Measurements from ENCODE around the gene TUBB.
A peak's percentile ranks its signal among the peaks of the same experiment; 100 is the strongest.
"Not testable (repeated sequence)": the region's sequence is repeated elsewhere in the genome, so short reads cannot be mapped to it uniquely, and the experiment has no call there.

TUBB gene

GRCh38 chr6:30743099-30744053 lies 23.2 kb downstream of the TUBB start:
- Mint-ChIP-seq H3K27ac (peak overlapping the region; percentile 94 to 96), H3K36me3 (ENCODE audit: insufficient read depth) (peaks cover 42% of the 10 kb centered on the region), H3K27me3 (no peaks in the 10 kb centered on the region), H3K4me3 (peak overlapping the region; percentile 90 to 97), H3K4me1 (ENCODE audit: low read depth in 2 of 2) (peaks cover 38 to 45% of the 10 kb centered on the region in 2 donors), H3K9me3 (no peaks in the 10 kb centered on the region)
- ATAC-seq (replicated peaks) (peak; percentile 20), DNase-seq (peak in 1 of 3 experiments; percentile 37)

GRCh38 chr6:30744054-30744805 lies 24.1 kb downstream of the TUBB start, which contains the start of gene IER3:
Gene IER3, minus strand, starts transcription at chr6:30744547. Its CDS starts 29 bp downstream, at chr6:30744518.
- Mint-ChIP-seq H3K9me3 (no peaks in the 10 kb centered on the region), H3K4me1 (ENCODE audit: low read depth in 2 of 2) (peaks cover 38 to 40% of the 10 kb centered on the region in 2 donors), H3K27ac (peak within 1 kb of the TSS; percentile 94 to 96), H3K27me3 (no peaks in the 10 kb centered on the region), H3K4me3 (peak within 1 kb of the TSS; percentile 90 to 97), H3K36me3 (ENCODE audit: insufficient read depth) (peaks cover 38% of the 10 kb centered on the region)
- ATAC-seq (replicated peaks) (peak; percentile 52), DNase-seq (peak; percentile 51 to 66 (median 51))

GRCh38 chr6:30747300-30747687 lies 27.1 kb downstream of the TUBB start:
- H3K36me3 Mint-ChIP-seq (ENCODE audit: insufficient read depth), result peaks cover 23% of the 10 kb centered on the region
- no peak overlapping the region for H3K4me3 Mint-ChIP-seq
- no peak overlapping the region for H3K27ac Mint-ChIP-seq
- peaks cover 18 to 21% of the 10 kb centered on the region in 2 donors for H3K4me1 Mint-ChIP-seq (ENCODE audit: low read depth in 2 of 2)
- DNase-seq, result no peak
- ATAC-seq (replicated peaks), result no peak
- no peaks in the 10 kb centered on the region for H3K27me3 Mint-ChIP-seq
- H3K9me3 Mint-ChIP-seq, result no peaks in the 10 kb centered on the region

- Mint-ChIP-seq H3K4me1 (ENCODE audit: low read depth in 2 of 2) (peaks cover 14 to 18% of the 10 kb centered on the region in 2 donors), H3K27ac (peak overlapping the region in 1 of 2 donors; percentile 2), H3K4me3 (no peak overlapping the region), H3K9me3 (no peaks in the 10 kb centered on the region), H3K27me3 (no peaks in the 10 kb centered on the region), H3K36me3 (ENCODE audit: insufficient read depth) (peaks cover 16% of the 10 kb centered on the region)
- DNase-seq (no peak), ATAC-seq (replicated peaks) (no peak)
Measured at GRCh38 chr6:30747902-30748769, 28.0 kb downstream of the TUBB start.

DNA sequence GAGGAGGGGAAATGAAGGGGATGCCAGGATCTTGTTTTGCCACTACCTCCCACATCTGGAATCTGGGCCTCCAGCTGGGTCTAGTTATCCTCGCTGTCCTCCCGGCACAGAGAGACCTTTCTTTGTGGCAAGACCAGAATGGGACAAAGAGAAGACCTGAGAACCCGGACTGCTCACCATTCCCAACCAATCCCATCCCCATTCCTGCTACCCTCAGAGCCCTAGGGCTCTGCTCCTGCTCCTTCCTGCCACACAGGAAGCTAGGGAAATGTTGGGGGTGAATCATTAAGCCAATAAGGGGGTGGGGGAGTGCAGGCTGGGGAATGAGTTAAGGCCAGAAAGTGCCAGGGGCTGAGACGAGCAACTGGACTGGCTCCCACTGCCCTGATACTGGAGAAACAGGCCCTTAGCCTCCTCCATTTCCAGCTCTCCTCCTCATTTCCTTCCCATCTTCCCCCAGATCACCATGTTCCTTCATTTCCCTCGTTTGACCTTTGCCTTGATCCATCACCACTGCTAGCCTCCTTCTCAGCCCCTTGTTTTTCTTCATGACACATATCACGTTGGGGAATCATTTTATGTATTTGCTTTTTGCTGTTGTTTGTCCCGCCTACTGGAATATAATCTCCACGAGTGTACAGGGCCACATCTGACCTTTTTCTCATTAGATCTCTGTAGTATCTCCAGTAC lies 28.8 kb downstream of the TUBB start:
- Mint-ChIP-seq H3K9me3 (no peaks in the 10 kb centered on the region), H3K27me3 (no peaks in the 10 kb centered on the region), H3K4me3 (no peak overlapping the region), H3K27ac (no peak overlapping the region), H3K36me3 (ENCODE audit: insufficient read depth) (peaks cover 8% of the 10 kb centered on the region), H3K4me1 (ENCODE audit: low read depth in 2 of 2) (peaks cover 6 to 9% of the 10 kb centered on the region in 2 donors)
- ATAC-seq (replicated peaks) (no peak), DNase-seq (no peak)

DNA sequence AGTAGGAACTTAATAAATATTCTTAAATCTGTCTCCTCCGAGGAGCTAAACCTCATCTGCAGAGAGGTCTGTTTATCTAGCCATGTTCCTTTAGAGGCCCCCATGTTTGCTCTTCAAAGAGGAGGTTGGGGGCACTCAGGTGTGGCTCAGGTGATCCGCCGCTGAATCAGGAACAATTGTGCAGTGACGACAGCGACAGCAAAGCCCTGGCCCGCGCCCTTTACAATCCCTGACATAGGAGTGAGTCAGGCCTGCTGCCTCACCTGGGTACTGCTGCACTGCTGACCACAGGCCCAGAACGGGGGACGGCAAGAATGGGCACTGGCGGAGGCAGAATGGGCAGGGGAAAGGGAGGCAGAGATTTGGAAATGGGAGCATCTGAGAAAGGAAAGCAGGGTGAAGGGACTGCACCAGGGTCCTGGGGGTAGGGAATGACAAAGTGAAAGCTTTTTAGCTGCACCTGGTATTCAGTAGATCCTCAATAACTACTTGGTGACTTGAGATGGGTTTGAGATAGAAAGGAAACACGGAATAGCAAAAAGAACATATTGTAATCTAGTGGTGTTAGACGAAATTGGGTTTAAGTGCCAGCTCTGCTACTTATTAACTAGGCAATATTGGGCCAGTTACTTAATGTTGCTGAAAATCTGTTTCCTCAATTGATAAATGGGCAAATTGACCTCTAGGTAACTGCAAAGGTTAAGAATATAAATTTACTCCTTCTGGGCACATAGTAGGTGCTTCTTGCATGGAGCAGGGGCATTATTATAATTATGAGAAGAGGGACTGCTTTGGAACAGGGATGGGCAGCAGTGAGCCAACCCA lies 29.6 kb downstream of the TUBB start:
- no peaks in the 10 kb centered on the region for H3K27me3 Mint-ChIP-seq
- no peak for DNase-seq
- H3K36me3 Mint-ChIP-seq (ENCODE audit: insufficient read depth), result peaks cover 4% of the 10 kb centered on the region
- peaks cover 3 to 6% of the 10 kb centered on the region in 2 donors for H3K4me1 Mint-ChIP-seq (ENCODE audit: low read depth in 2 of 2)
- no peak for ATAC-seq (replicated peaks)
- H3K9me3 Mint-ChIP-seq, result no peaks in the 10 kb centered on the region
- no peak overlapping the region for H3K4me3 Mint-ChIP-seq
- H3K27ac Mint-ChIP-seq, result no peak overlapping the region

- Mint-ChIP-seq H3K9me3 (no peaks in the 10 kb centered on the region), H3K36me3 (ENCODE audit: insufficient read depth) (no peaks in the 10 kb centered on the region), H3K4me3 (no peak overlapping the region), H3K27ac (no peak overlapping the region), H3K4me1 (ENCODE audit: low read depth in 2 of 2) (peaks cover 0 to 1% of the 10 kb centered on the region in 2 donors), H3K27me3 (no peaks in the 10 kb centered on the region)
- no peak for DNase-seq
- ATAC-seq (replicated peaks), result no peak
Measured at GRCh38 chr6:30750379-30750668, 30.2 kb downstream of the TUBB start.

DNA sequence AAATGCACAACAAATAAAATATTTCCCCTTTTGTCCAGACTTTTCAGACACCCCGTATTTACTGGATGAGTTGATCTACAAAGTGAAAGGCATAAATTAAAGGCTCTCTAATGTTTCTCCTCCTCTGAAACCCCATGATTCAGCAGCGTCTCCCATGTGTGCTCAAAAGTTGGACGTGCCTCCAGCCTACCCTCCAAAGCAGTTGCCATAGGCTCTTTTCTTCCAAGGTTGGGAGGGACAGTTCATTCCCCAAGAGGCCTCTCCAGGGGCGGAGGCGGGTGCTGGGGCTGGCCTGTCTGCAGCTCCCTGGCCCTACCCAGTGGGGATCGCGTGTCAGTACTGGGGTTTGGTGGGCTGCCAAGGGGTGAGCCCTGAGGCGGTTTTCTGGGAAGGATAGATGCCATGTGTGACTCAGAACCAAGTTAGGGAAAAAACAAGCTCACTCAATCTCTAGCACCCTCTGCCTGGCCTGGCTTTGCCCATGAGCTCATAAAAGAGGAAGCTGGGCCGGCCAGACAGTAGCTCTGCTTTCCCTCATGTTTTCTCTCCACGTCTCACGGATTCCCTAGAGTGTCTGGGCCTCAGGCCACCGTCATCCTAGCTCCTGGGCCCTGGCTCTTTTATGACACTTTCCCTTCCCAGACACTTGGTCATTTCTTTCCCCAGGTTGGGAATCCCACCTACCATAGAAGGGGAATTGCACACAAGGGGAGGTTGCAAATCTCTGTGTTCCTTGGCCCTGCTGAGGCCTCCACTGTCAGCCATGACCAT lies 32.2 kb downstream of the TUBB start:
- H3K27ac Mint-ChIP-seq, result no peak overlapping the region
- no peaks in the 10 kb centered on the region for H3K36me3 Mint-ChIP-seq (ENCODE audit: insufficient read depth)
- H3K9me3 Mint-ChIP-seq, result no peaks in the 10 kb centered on the region
- peaks cover 0 to under 1% of the 10 kb centered on the region in 2 donors for H3K4me1 Mint-ChIP-seq (ENCODE audit: low read depth in 2 of 2)
- no peak for ATAC-seq (replicated peaks)
- H3K4me3 Mint-ChIP-seq, result no peak overlapping the region
- no peak for DNase-seq
- H3K27me3 Mint-ChIP-seq, result peaks cover 0 to 8% of the 10 kb centered on the region in 2 donors

GRCh38 chr6:30754631-30755030 lies 34.5 kb downstream of the TUBB start:
- Mint-ChIP-seq H3K4me3 (no peak overlapping the region), H3K27ac (no peak overlapping the region), H3K36me3 (ENCODE audit: insufficient read depth) (no peaks in the 10 kb centered on the region), H3K27me3 (peaks cover 0 to 8% of the 10 kb centered on the region in 2 donors), H3K9me3 (no peaks in the 10 kb centered on the region), H3K4me1 (ENCODE audit: low read depth in 2 of 2) (peaks cover 0 to 3% of the 10 kb centered on the region in 2 donors)
- DNase-seq (no peak), ATAC-seq (replicated peaks) (no peak)

- DNase-seq; ATAC-seq (replicated peaks); H3K27me3 Mint-ChIP-seq; H3K36me3 Mint-ChIP-seq (ENCODE audit: insufficient read depth); H3K4me1 Mint-ChIP-seq (ENCODE audit: low read depth in 2 of 2); H3K9me3 Mint-ChIP-seq; H3K27ac Mint-ChIP-seq; H3K4me3 Mint-ChIP-seq: not testable (repeated sequence)
Measured at GRCh38 chr6:30756405-30757003, 36.4 kb downstream of the TUBB start.

GRCh38 chr6:30757261-30757904 lies 37.2 kb downstream of the TUBB start:
- peaks cover 0 to 8% of the 10 kb centered on the region in 2 donors for H3K27me3 Mint-ChIP-seq
- no peak overlapping the region for H3K4me3 Mint-ChIP-seq
- DNase-seq (no peak), ATAC-seq (replicated peaks) (no peak)
- H3K27ac Mint-ChIP-seq, result peak overlapping the region in 1 of 2 donors; percentile 30
- H3K9me3 Mint-ChIP-seq, result no peaks in the 10 kb centered on the region
- peaks cover 0 to 3% of the 10 kb centered on the region in 2 donors for H3K4me1 Mint-ChIP-seq (ENCODE audit: low read depth in 2 of 2)
- no peaks in the 10 kb centered on the region for H3K36me3 Mint-ChIP-seq (ENCODE audit: insufficient read depth)
